ENCODE results near the gene ADGRF5. TPM values are rescaled to one million over a fixed set of nuclear protein-coding genes. Genes with fewer than 3 reads are reported as not detected.
"Not testable (repeated sequence)": the region's sequence is repeated elsewhere in the genome, so short reads cannot be mapped to it uniquely, and the experiment has no call there.

ADGRF5 gene
- polyA plus RNA-seq, 12 donors = 16.0 to 32.7 (median 26.6) TPM; not detected in 1

- DNase-seq = not testable (repeated sequence)
Measured at GRCh38 chr6:46834257-46834916, 87.4 kb downstream of the ADGRF5 start.

GRCh38 chr6:46832816-46833215 lies 88.9 kb downstream of the ADGRF5 start:
- DNase-seq = no peak

DNA sequence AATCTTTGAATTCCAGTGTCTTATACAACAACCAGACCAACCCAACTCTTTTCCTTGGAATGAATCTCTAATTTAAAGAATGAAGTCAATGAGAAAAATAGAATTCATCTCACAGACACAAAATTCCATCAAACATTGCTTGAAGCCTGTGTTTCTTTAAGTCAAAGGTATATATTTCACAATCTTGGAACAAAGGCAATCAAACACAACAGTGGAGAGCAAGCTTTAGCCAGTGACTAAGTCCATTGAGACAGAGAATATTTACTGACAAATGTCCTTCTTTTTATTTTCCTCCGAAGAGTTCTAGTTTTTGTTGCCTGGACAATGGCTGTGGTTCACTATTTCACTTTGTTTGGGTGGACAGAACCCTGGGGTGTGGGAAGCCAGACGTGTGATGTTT lies 92.8 kb downstream of the ADGRF5 start:
- DNase-seq = no peak

DNA sequence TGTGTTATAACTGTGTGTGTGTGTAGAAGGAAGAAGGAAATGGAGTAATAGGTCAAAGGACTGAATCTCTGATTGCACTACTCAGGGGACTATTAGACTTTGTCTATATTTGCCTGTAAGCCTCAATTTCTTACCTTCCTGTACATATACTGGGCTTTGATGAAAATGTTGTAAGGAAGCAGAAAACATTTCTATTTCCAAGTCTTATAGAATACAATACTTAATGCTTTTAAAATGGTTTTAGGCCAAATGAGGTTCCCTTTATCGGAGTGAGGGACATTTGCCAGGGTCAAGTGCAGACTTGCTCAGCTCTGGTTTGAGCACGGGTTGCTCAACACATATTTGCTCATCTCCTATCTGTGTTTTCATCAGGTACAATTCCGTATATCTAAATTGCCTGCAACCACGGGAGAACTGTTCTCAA lies 100.3 kb downstream of the ADGRF5 start:
- DNase-seq = no peak

GRCh38 chr6:46819561-46819960 lies 102.2 kb downstream of the ADGRF5 start:
- no peak for DNase-seq

GRCh38 chr6:46816626-46817025 lies 105.1 kb downstream of the ADGRF5 start:
- DNase-seq = no peak

DNA sequence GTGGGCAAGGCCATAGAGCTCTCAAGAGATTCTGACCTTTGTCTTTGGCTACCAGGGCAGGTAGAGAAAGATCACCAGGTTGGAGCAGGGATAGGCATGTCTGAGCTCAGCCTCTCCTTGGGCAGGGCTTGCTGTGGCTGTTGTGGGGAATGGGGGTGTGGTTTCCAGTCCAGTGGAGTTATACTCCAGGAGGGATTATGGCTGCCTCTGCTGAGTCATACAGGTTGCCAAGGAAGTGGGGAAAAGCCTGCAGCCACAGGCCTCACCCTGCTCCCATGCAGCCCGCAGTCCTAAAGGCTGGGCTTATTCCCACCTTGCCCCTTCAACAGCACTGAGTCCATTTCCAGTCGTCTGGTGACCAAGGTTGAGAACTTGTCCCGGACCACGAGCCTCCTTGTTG lies 106.6 kb downstream of the ADGRF5 start:
- no peak for DNase-seq

GRCh38 chr6:46808806-46809205 lies 112.9 kb downstream of the ADGRF5 start:
- no peak for DNase-seq

Other genes starting within 250 kb of the ADGRF5 start
- 1 to 10 TPM in 4 of 12 donors, under 1 TPM in 6, not detected in 2; 0.37 to 1.6 (median 0.80) TPM for gene TDRD6, start 234.1 kb downstream of the ADGRF5 start, polyA plus RNA-seq (ENCODE audit: insufficient read length in 12 of 12)
- 1 to 10 TPM in 7 of 12 donors, under 1 TPM in 3, not detected in 2; 0.80 to 3.4 (median 1.3) TPM for gene PLA2G7, start 186.6 kb downstream of the ADGRF5 start, polyA plus RNA-seq (ENCODE audit: insufficient read length in 12 of 12)
- 1 to 10 TPM in 2 of 12 donors, under 1 TPM in 8, not detected in 2; 0.26 to 3.1 (median 0.61) TPM for gene ANKRD66, start 175.0 kb downstream of the ADGRF5 start, polyA plus RNA-seq (ENCODE audit: insufficient read length in 12 of 12)
- gene MEP1A, start 128.5 kb downstream of the ADGRF5 start, polyA plus RNA-seq (ENCODE audit: insufficient read length in 12 of 12) = 10 to 100 TPM in 1 of 12 donors, under 1 TPM in 1, not detected in 10; 0.45 to 66.0 TPM
- under 1 TPM in 9 of 12 donors, not detected in 3; 0.03 to 0.35 (median 0.19) TPM for gene ADGRF1, start 120.4 kb upstream of the ADGRF5 start, polyA plus RNA-seq (ENCODE audit: insufficient read length in 12 of 12)